ENCODE measurements around the gene PIF1.

PIF1 gene

DNA sequence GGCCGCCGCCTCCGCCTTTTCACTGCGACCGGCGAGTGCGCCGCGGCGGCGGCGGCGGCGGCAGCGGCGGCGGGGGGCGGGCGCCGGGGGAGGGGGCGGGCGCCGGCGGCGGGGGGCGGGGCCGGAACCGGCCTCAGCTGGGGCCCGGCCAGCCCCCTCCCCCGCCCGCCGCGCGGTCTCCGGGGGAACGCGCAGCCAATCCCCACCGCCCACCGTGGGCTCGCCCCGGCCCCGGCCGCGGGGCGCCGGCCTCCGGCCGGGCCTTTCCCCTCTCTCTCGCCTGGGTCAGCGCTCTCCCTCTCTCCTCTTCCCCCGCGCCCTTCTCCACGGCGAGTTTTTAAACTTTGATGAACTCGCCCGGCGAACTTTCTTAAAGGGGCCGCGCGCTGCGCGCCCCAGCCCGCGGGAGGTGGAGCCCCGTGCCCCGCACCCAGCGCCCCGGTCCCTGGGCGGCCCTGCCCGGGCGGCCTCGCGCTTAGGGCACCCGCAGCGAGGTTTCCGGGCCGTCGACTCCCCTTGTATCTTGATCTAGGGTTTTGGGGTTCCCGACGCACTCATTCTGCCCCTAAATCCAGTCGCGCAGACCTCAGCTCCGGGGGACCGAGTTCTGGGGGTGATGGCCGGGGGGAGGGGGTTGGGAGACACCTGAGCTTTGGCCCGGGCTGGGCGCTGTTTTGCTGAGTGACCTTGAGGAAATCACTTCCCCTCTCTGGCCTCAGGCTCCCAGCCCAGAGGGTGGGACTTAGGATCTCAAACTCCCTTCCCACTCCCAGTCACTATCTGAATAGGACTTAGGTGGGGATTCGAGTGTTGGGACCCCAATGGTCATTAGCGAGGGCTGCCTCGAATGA, 49.7 kb downstream of the PIF1 start, which contains the start of gene RBPMS2:
TSS of gene RBPMS2 (minus strand) at position 39 of the 851 bp plus-strand sequence. CDS start 270 bp downstream, outside the sequence.
- DNase-seq (ENCODE audit: low read depth in 2 of 2), result no peak

GRCh38 chr15:64774629-64775493, 50.6 kb downstream of the PIF1 start:
- no peak for DNase-seq (ENCODE audit: low read depth in 2 of 2)

DNA sequence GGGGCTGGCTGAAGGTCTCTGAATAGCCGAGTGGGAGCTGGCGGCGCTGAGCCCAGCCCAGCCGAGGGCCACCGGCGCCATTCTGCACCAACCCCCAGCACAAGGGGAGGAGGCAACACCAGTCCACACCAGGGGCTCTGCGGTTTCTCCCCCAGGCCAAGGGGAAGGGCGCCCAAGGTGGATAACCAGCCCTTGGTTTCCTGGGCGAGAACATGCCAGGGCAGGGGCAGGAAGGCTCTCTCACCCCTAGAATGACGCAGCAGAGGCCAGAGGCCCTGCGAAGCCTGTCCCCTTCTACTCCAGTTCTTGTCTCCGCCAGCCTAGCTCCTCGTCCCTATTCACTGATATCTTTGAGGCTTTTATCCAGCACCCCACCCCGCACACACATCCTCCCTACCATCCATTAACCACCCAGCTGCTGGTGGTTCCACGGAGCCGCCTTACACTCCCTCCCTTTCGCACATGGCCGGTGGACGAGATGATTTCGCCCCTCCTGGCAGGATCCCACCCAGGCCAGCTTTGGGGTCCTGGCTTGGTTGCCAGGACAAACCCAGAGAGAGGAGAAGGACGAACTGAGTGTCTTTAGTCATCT, 51.3 kb downstream of the PIF1 start:
- no peak for DNase-seq (ENCODE audit: low read depth in 2 of 2)

GRCh38 chr15:64773606-64774005, 51.8 kb downstream of the PIF1 start:
- no peak for DNase-seq (ENCODE audit: low read depth in 2 of 2)

- DNase-seq (ENCODE audit: low read depth in 2 of 2), result no peak
These were observed 52.5 kb downstream of the PIF1 start for GRCh38 chr15:64772964-64773363.

- DNase-seq (ENCODE audit: low read depth in 2 of 2), result no peak
These were observed 53.0 kb downstream of the PIF1 start for GRCh38 chr15:64772488-64772887.

DNA sequence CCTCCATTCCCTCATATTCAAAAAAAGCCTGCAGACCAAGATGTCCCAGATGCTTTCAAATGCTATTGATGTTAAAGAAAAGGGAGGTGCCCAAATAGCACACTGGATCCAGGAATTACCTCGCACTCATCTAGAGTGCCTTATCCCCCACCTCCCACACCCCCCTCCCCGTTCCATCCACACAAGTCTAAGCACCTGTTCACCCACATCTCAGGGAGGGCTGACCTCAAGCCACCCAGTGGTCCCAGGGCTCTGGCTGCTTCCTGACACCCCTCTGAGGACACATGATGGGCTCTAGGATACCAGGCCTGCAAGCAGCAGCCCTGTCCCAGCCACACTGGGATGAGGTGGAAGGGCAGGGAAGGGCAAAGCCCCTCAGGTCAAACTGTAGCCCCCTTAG, 54.8 kb downstream of the PIF1 start:
- no peak for DNase-seq (ENCODE audit: low read depth in 2 of 2)

DNA sequence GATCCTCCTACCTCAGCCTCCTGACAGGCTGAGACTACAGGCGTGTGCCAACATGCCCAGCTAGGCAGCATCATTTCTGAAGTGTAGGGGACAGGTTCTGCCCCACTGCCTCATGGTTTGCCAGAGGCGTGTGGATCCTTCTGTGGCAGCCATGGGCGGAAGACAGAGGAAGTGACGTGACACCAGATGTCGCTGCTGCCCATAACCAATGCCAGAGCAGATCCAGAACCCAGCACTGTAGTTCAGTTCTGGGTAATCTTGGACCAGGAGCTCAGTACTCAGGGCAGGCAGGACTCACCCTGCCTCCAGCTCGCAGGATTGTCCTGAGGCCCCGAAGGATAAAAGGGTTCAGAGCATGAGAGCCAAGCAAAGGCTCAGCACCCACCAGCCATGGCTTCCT, 58.2 kb downstream of the PIF1 start:
- DNase-seq (ENCODE audit: low read depth in 2 of 2), result no peak

GRCh38 chr15:64766058-64766457, 59.4 kb downstream of the PIF1 start:
- DNase-seq (ENCODE audit: low read depth in 2 of 2), result no peak
